Coronary artery (tissue), 2 donors: ENCODE measurements around the gene ABHD6.
"Not testable (repeated sequence)": the region's sequence is repeated elsewhere in the genome, so short reads cannot be mapped to it uniquely, and the experiment has no call there.

ENCODE experiments used
- DNase-seq: peaks from one replicate; pipeline ENCODE4 v3.0.0-alpha.2; 2017; ENCODE audit warnings: low spot score
- H3K27ac ChIP-seq, 2 donors: fragments of 200-600 bp; sonication (generic); one replicate each; pipeline ENCODE4 v1.5.1; 2016 to 2019
- H3K4me3 ChIP-seq: fragments of 200-600 bp; sonication (generic); 2 replicates; pipeline ENCODE4 v1.5.1; 2016; ENCODE audit warnings: mild to moderate bottlenecking, moderate library complexity
- CTCF ChIP-seq: fragments of 200-600 bp; sonication (generic); IDR thresholded peaks from one replicate; pipeline ENCODE4 v1.5.1; 2019; ENCODE audit warnings: antibody characterized with exemption

The ABHD6 gene

GRCh38 chr3:58335652-58335947, 98.0 kb downstream of the ABHD6 start:
- no peak for DNase-seq
- Histone ChIP-seq H3K4me3 (peak overlapping the region; percentile 41), H3K27ac (peak overlapping the region in 1 of 2 donors; percentile 85)
- TF ChIP-seq CTCF: no peak

GRCh38 chr3:58336135-58336882, 98.7 kb downstream of the ABHD6 start:
- DNase-seq: no peak
- H3K27ac ChIP-seq: no peak overlapping the region
- H3K4me3 ChIP-seq: no peak overlapping the region
- no peak for TF ChIP-seq CTCF

GRCh38 chr3:58337190-58337589, 99.6 kb downstream of the ABHD6 start:
- DNase-seq: no peak
- H3K27ac ChIP-seq: no peak overlapping the region

GRCh38 chr3:58339146-58339545, 101.6 kb downstream of the ABHD6 start:
- not testable (repeated sequence) for H3K4me3 ChIP-seq, H3K27ac ChIP-seq, DNase-seq

More at GRCh38 chr3:58337190-58337589, 99.6 kb downstream of the ABHD6 start:
- H3K4me3 ChIP-seq: no peak overlapping the region
- no peak for TF ChIP-seq CTCF

- no peak for TF ChIP-seq CTCF
- no peak overlapping the region for H3K4me3 ChIP-seq
- no peak for DNase-seq
- no peak overlapping the region for H3K27ac ChIP-seq
Measured at GRCh38 chr3:58340594-58341244, 103.1 kb downstream of the ABHD6 start.

GRCh38 chr3:58341376-58341775, 103.8 kb downstream of the ABHD6 start:
- Histone ChIP-seq H3K27ac (no peak overlapping the region), H3K4me3 (no peak overlapping the region)
- DNase-seq: no peak
- no peak for TF ChIP-seq CTCF

- H3K27ac ChIP-seq: no peak overlapping the region
- TF ChIP-seq CTCF: no peak
- no peak overlapping the region for H3K4me3 ChIP-seq
- DNase-seq: no peak
Measured at GRCh38 chr3:58342676-58343075, 105.1 kb downstream of the ABHD6 start.
